WTC11 (cell line): Measurements from ENCODE around the gene STIP1.

Experiments
- NR1H2 ChIP-seq: sonication (generic); formaldehyde crosslinking; IDR thresholded peaks from 2 replicates; pipeline ENCODE4 v1.9.0; 2021; ENCODE audit warnings: mild to moderate bottlenecking, moderate library complexity, missing genetic modification reagents
- ZNF138 ChIP-seq: sonication (generic); formaldehyde crosslinking; conservative IDR thresholded peaks from 2 replicates; pipeline ENCODE4 v1.8.1; 2022; ENCODE audit warnings: mild to moderate bottlenecking, moderate library complexity, missing genetic modification reagents
- TF ChIP-seq, protein P1 (sequence below): sonication (generic); formaldehyde crosslinking; IDR thresholded peaks from 2 replicates; pipeline ENCODE4 v1.8.1; 2022; ENCODE audit warnings: mild to moderate bottlenecking, moderate library complexity, missing genetic modification reagents
- TF ChIP-seq, protein P2 (sequence below): sonication (generic); formaldehyde crosslinking; IDR thresholded peaks from 2 replicates; pipeline ENCODE4 v1.8.0; 2023; ENCODE audit warnings: mild to moderate bottlenecking, missing genetic modification reagents
- TF ChIP-seq, protein P3 (sequence below): sonication (generic); formaldehyde crosslinking; IDR thresholded peaks from 2 replicates; pipeline ENCODE4 v1.8.1; 2023; ENCODE audit warnings: mild to moderate bottlenecking, missing genetic modification reagents, moderate library complexity
- TF ChIP-seq, protein P4 (sequence below): sonication (generic); formaldehyde crosslinking; IDR thresholded peaks from 2 replicates; pipeline ENCODE4 v1.8.0; 2022; ENCODE audit warnings: mild to moderate bottlenecking, missing genetic modification reagents
- TF ChIP-seq, protein P5 (sequence below): sonication (generic); formaldehyde crosslinking; conservative IDR thresholded peaks from 2 replicates; pipeline ENCODE4 v1.8.1; 2022; ENCODE audit warnings: mild to moderate bottlenecking, missing genetic modification reagents
- TF ChIP-seq, protein P6 (sequence below): fragments of 200-600 bp; IDR thresholded peaks from 2 replicates; pipeline ENCODE4 v1.8.0; 2022; ENCODE audit warnings: antibody characterized with exemption

DNA sequence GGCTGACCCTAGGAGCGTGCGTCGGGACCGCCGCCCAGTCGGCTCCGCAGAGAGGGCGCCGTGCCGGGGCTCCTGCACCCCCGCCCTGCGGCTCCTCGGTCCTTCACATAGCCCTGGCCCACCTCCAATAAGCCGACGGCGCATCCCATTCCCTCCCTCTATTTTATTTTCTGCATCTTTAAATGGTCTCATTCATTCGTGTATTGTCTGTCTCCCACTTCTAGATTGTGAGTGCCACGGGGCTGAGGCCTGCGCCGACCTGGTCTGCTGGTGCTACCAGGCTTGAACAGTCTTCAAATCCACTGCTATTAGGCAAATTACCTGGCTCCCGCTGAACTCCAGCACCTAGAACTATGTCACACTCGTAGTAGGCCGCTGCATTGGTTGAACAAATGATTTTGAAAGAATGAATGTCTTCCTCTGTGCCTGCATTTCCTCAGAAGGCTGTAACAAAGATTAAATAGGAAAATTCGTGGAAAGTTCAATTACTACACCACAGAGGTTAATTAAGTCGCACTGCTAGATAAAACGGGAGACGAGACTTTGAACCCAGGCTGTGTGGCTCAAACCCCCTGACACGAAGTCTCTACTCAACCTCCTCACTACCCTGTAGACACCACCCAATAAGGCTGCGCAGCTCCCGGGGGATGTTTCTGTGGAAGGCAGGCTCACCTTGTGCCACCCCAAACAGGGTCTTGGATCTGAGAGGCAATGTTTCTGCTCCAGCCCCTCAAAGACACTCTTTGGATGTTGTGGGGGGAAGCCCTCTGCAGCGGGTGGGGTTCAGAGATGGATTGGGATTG lies 62.0 kb downstream of the STIP1 start:
- TF ChIP-seq, protein P1, sequence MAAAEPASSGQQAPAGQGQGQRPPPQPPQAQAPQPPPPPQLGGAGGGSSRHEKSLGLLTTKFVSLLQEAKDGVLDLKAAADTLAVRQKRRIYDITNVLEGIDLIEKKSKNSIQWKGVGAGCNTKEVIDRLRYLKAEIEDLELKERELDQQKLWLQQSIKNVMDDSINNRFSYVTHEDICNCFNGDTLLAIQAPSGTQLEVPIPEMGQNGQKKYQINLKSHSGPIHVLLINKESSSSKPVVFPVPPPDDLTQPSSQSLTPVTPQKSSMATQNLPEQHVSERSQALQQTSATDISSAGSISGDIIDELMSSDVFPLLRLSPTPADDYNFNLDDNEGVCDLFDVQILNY (CRISPR knock-in tag): no peak
- TF ChIP-seq, protein P2, sequence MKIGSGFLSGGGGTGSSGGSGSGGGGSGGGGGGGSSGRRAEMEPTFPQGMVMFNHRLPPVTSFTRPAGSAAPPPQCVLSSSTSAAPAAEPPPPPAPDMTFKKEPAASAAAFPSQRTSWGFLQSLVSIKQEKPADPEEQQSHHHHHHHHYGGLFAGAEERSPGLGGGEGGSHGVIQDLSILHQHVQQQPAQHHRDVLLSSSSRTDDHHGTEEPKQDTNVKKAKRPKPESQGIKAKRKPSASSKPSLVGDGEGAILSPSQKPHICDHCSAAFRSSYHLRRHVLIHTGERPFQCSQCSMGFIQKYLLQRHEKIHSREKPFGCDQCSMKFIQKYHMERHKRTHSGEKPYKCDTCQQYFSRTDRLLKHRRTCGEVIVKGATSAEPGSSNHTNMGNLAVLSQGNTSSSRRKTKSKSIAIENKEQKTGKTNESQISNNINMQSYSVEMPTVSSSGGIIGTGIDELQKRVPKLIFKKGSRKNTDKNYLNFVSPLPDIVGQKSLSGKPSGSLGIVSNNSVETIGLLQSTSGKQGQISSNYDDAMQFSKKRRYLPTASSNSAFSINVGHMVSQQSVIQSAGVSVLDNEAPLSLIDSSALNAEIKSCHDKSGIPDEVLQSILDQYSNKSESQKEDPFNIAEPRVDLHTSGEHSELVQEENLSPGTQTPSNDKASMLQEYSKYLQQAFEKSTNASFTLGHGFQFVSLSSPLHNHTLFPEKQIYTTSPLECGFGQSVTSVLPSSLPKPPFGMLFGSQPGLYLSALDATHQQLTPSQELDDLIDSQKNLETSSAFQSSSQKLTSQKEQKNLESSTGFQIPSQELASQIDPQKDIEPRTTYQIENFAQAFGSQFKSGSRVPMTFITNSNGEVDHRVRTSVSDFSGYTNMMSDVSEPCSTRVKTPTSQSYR: no peak
- TF ChIP-seq, protein P3, sequence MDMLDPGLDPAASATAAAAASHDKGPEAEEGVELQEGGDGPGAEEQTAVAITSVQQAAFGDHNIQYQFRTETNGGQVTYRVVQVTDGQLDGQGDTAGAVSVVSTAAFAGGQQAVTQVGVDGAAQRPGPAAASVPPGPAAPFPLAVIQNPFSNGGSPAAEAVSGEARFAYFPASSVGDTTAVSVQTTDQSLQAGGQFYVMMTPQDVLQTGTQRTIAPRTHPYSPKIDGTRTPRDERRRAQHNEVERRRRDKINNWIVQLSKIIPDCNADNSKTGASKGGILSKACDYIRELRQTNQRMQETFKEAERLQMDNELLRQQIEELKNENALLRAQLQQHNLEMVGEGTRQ: no peak
- TF ChIP-seq, protein P4, sequence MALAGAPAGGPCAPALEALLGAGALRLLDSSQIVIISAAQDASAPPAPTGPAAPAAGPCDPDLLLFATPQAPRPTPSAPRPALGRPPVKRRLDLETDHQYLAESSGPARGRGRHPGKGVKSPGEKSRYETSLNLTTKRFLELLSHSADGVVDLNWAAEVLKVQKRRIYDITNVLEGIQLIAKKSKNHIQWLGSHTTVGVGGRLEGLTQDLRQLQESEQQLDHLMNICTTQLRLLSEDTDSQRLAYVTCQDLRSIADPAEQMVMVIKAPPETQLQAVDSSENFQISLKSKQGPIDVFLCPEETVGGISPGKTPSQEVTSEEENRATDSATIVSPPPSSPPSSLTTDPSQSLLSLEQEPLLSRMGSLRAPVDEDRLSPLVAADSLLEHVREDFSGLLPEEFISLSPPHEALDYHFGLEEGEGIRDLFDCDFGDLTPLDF: no peak
- TF ChIP-seq ZNF138 (CRISPR knock-in tag) (no peak), NR1H2 (CRISPR knock-in tag) (no peak)
- TF ChIP-seq, protein P5, sequence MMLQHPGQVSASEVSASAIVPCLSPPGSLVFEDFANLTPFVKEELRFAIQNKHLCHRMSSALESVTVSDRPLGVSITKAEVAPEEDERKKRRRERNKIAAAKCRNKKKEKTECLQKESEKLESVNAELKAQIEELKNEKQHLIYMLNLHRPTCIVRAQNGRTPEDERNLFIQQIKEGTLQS (CRISPR knock-in tag): no peak
- TF ChIP-seq, protein P6, sequence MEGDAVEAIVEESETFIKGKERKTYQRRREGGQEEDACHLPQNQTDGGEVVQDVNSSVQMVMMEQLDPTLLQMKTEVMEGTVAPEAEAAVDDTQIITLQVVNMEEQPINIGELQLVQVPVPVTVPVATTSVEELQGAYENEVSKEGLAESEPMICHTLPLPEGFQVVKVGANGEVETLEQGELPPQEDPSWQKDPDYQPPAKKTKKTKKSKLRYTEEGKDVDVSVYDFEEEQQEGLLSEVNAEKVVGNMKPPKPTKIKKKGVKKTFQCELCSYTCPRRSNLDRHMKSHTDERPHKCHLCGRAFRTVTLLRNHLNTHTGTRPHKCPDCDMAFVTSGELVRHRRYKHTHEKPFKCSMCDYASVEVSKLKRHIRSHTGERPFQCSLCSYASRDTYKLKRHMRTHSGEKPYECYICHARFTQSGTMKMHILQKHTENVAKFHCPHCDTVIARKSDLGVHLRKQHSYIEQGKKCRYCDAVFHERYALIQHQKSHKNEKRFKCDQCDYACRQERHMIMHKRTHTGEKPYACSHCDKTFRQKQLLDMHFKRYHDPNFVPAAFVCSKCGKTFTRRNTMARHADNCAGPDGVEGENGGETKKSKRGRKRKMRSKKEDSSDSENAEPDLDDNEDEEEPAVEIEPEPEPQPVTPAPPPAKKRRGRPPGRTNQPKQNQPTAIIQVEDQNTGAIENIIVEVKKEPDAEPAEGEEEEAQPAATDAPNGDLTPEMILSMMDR: no peak
